KG1 (cell line): ENCODE measurements around the gene ANO1.

Experiments
- DNase-seq: peaks from one replicate; lab custom pipeline; 2025; lab: John Stamatoyannopoulos, UW

The ANO1 gene

DNA sequence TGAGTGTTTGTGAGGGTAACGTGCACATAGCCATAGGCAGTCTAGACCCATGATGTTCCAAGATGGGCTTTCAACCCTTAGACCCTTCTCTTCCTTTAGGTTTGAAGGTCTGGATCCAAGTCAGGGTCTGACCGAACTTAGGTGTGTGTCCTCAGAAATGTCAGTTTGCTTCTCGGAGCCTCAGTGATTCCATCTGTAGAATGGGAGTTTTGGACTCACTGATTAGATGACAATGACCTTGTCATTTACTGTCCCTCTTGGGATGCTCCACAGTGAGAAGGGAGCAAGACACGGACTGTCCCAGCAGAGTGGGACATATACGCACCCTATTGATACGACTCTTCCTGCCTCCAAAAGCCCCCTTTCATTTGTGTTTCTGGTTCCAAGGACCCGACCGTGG, 37.7 kb downstream of the ANO1 start:
- DNase-seq: no peak

DNA sequence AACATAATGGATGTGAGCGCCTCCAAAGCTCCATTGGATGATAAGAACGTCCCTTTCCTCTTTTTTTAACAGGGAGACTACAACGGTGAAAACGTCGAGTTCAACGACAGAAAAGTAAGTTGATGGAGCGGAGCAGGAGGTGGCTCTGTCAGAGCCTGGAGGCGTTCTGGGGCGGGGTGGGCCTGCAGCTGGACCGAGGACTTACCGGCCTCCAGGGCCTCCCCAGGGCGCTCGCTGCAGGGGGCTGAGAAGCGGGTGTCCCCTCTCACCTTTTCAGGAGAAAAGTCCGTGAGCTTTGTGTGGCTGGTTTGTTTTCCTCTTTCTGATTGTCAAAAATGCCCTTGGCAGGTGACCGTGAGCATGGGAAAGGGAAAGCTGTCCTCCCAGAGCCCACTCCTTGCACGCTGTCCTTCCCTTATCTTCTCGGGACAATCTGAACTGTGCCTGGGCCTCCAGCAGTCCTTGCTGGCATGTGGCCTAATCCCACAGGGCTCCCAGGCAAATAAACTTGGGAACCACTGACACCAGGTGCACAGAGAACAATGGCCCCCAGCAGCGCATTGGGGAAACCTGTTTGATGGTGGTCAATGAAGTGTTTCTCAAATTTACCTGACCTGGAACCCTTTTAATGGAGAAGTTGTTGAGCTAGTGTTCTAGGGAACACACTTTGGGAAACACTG, 38.4 kb downstream of the ANO1 start:
- DNase-seq: no peak

DNA sequence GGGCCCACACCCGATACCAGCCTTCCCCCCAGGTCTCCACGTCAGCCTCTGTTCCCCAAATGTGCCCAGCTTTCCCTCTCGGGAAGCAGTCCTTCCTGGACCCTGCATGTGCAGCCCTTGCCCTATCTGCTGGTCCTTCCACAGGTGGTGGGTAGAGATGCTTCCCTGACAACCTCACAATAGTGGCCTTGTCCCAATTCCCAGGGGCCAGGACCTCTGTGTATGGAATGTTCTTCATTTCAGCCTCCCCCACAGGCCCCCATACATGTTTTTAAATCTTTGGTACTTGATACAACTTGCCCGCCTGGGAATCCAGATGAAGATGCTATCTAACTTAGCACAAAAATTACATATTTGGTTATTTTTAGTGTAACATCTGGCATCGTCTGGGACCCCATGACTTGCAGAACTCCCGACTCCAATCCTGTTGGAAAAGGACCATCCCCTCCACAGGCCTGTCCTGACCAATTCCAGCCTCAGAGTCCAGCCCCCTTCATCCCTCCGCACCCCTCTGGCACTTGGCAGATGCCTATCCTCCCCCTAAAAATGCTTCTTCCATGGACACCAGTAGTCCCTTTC, 39.5 kb downstream of the ANO1 start:
- DNase-seq: no peak

DNA sequence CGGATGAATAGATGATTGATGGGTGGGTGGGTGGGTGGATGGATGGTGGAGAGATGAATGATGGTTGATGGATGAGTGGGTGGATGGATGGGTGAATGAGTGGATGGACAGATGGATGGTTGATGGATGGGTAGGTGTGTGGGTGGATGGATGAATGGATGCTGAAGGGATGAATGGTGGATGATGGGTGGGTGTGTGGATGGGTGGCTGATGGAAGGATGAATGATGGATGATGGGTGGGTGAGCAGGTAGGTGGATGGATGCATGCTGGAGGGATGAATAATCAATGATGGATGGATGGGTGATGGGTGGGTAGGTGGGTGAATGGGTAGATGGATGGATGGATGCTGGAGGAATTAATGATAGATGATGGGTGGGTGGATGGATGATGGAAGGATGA, 40.5 kb downstream of the ANO1 start:
- DNase-seq: no peak

DNA sequence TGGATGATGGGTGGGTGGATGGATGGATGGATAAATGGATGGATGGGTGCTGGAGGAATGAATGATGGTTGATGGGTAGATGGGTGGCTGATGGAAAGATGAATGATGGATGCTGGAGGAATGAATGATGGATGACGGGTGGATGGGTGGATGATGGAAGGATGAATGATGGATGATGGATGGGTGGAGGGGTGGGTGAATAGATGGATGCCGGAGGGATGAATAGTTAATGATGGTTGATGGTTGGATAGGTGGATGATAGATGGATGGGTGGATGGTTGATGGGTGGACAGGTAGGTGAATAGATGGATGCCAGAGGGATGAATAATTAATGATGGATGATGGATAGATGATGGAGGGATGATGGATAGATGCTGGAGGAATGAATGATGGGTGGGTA, 41.4 kb downstream of the ANO1 start:
- DNase-seq: no peak

DNA sequence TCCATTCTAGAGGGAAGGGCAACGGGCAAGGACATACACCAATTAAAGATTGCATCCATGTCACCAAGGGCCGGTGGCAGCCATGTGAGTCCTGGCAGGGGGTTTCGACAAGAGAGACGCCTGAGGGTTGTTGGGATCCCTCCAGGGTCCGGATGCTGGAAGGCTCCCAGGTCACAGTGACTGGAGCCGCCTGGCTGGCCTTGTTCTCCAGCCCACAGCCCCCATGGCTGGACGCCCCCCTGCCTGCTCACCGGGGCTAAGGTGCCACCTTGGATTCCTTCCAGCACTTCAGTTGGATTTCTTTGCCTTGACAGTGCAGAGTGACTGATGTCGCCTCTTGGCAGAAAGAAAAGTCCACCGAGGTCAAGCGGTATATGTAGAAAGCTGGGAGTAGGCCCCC, 42.6 kb downstream of the ANO1 start:
- DNase-seq: no peak

DNA sequence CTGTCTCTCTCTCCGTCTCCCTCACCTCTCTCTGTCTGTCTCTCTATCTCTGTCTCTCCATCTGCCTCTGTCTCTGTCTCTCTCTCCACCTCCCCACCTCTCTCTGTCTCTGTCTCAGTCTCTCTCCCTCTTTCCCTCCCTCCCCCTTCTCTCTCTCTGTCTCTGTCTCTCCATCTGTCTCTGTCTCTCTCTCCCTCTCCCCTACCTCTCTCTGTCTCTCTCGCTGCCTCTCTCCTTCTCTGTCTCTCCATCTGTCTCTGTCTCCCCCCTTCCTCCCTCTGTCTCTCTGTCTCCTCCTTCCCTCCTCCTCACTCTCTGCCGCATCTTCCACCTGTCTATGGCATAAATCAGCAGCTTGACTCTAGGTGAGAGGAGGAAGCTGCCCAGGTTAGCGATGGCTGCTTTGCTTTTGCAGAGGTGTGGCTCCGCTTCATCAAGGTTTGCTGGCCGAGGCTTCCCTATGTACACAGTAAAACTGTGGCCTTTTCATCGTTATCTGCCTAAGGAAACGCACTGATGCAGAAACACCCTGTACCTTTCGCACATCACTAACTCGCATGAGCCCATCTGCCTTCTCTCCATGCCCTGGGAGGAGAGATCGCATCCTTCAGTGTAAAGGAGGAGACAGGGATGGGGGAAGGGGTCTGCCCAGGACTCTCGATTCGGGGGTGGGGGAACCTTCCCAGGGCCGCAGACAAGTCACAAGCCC, 44.5 kb downstream of the ANO1 start:
- no peak for DNase-seq

DNA sequence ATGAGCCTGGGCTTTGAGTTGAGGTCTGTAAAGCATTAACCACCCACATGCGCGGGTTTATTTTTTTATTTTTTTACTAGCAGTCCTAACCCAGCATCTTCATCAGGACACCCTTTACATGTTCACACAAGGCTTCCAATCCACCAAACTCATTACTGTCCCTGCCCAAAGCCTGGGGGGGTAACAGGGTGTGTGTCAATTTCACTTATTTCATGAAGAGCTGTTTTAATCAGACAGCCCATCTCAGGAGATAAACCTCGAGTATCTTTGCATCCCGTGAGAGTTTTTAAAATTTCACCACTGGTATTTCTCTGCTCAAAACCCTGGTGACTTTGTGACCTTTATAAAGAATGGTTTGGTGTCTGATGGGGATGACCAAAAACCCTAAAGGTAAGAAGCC, 45.6 kb downstream of the ANO1 start:
- DNase-seq: no peak

DNA sequence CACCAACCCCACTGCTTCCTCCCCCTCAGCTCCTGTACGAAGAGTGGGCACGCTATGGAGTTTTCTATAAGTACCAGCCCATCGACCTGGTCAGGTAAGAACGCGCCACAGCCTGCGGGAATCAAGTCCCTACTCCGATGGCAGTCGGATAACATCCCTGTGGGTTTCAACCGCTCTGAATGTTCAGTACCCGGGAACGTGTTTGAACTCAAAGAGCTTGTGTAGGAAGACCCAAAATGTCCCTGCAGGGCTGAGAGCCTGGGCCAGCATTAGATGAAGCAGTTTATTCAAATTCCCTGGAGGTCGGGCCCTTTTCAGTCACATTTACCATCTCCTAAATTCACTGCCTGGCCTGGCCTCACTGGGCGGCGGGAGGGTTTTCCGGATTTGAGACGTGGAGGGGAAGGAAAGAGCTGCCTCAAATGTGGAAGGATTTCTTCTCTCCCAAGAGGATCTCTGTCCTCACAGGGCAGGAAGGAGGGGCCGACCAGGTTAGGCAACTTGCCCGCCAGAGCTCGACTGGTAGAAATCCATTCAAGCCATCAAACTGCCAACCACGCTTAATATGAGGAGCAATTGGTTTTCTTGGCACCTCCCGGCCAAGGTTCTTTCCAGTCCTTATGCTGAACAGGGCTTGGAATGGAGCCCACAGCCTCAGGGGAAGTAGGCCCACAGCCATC, 46.3 kb downstream of the ANO1 start:
- DNase-seq: no peak

DNA sequence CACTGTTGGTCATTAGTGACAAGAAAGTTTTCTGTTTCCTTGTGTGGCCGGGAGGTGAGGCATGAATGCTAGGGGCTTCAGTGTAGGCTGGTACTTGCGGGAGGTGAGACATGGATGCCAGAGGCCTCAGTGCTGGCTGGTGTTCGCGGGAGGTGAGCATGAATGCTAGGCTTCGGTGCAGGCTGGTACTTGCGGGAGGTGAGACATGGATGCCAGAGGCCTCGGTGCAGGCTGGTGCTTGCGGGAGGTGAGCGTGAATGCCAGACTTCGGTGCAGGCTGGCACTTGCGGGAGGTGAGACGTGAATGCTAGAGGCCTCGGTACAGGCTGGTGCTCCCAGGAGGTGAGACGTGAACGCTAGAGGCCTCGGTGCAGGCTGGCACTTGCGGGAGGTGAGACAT, 48.4 kb downstream of the ANO1 start:
- DNase-seq: no peak

DNA sequence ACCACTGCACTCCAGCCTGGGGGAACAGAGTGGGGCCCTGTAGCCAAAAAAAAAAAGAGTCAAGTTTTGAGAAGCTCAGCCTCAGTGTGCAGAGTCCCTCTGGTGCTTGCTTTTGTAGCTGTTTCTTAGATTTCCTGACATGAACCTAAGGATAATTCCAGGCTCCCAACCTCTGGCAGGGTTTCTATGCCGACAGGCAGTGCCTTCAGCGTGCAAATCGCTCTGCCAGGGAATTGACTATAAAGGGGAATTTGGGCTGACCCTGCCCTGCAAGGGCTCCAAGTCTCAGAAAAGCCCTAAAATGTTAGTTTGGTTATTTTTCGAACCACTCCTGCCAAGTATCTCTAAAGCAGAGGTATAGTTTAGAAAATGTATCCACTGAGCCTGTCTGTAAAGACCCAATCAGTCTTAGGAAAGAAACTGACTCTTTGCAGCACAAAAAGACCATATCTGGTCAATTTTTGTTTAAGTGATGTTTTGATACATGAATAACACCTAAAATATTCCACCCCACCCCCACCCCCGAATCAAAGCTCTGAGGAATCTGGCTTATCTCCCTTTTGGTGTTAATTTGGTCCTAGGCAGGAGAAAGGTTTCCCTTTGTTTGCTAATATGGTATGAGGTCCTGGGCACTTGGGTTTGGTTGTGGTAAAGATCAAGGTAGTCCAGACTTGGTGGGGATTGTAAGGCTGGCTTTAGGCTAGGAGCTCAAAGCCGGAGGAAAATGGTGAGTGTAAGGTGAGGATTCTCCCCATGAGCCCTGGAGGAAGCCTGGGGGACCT, 49.7 kb downstream of the ANO1 start:
- no peak for DNase-seq

DNA sequence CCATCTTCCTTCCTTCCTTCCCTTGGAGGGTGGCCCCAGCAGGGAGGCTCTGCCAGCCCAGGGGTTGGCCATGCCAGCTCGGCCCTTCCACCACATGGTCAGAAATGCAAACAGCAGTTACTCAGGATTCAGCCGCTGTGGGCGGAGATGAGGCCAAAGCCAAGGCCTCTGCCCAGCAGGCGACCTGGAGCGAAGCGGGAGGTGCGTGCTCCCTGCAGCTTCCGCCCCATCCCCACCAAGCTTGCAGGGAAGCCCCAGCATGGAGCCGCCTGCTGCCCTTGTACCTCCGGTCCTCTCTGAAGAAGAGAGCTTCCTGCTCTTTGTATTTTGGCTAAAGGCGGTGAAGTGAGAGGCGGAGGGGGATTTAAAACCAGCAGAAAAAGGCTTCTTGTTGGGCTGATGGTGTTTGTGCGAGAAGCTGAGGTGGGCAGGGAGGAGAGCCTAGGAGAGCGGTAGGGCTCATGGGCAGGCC, 50.4 kb downstream of the ANO1 start:
- no peak for DNase-seq

DNA sequence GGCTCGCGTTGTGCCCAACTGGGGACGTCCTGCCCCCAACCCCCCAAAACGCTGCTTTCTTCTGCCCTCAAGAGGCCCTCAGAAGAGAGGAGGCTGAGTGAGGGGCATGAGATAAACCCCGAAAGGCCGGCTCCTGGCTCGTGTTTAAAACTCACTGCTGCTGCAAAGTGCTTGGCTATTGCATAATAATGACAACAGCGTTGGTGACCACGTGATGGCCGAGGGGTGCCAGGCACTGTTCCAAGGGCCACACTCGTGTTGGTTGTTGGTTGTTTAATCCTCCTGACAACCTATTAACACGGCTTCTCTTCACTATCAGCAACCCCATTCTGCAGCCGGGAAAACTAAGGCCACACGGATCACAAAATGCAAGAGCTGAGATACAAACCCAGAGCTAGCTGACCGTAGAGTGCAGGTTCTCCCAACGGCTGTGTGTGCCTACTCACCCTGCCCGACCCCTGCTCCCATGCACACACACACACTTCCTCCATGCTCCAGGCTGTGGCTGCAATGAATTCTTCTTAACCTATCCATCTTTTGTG, 51.0 kb downstream of the ANO1 start:
- DNase-seq: no peak

DNA sequence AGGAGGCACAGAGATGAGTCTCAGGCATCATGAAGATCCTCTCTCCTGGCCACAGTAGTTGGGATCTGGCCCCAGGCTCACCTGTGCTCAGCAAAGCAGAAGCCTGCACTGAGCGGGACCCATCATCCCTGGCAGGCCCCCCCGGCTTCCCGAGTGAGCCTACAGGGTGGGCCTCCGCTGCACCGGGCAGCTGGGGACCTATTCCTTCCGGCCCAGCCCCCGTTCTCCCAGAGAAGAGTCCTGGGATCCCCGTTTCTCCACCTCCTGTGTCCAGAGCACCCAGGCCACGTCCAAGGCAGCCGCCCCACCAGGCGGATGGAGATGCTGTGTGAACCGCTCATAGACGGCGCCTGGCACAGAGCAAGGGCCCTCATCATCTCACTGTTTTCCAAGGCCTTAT, 52.5 kb downstream of the ANO1 start:
- no peak for DNase-seq

DNA sequence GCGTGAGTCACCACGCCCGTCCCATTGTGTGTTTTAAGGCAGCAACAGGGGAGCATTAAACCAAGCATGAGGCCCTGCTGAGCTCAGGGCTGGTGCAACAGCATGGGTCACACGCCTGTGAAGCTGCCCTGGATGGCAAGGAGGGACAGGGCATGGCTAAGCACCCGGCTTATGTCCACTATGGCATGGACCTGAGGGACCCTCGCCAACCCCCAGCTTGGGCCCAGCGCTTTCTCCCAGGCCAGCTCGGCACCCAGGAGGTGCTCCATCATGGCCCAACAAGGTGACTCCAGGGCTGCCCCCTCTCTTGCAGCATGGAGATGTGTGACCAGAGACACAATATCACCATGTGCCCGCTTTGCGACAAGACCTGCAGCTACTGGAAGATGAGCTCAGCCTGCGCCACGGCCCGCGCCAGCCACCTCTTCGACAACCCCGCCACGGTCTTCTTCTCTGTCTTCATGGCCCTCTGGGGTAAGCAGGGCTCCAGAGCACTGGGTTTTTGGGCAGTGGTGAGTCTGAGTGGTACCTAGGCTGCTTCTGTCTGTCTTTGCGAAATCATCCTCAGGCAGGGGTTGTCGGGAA, 53.6 kb downstream of the ANO1 start:
- no peak for DNase-seq

DNA sequence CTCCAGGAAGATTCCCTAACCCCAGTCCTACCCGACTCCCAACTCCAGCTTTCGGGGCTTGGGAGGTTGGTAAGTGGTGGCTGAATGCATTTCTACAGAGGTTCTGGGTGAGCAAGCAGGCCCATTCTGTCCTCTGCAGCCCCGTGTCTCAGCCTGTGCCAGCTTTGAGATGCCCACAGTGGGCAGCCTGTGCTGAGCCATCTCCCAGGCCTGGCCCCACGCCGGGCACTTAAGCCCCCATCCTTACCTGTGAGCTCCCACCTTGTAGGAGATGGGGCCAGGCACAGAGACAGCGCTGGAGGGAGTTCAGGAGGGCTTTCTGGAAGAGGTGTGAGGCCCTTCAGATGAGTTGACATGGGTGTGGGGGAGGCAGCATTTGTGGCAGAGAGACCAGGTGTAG, 54.5 kb downstream of the ANO1 start:
- DNase-seq: no peak

DNA sequence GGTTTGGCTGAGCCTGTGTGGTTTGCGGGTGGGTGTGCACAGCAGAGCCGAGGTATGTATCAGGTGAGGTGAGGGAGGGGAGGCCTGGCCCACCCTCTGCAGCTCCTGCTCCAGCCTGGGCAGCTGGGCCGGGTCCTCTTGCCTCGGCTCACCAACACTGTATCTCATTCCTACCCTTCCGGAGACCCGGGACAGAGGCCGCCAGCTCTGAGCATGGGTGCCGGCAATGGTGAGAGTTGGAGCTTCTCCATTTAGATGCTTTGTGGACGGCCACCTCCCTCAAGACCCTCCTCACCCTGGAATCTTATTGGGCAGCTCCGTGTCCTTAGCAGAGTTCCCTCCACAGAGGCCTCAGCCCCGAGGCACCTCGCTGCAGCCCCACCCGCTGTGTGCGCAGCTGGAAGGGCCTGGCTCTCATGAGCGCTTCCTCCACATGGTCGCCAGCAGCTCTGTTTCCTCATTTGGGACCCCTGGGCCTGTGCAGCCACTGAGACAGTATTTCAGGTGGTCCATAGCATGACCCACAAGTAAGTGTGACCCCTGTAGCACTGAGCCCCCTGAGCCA, 55.7 kb downstream of the ANO1 start:
- no peak for DNase-seq

DNA sequence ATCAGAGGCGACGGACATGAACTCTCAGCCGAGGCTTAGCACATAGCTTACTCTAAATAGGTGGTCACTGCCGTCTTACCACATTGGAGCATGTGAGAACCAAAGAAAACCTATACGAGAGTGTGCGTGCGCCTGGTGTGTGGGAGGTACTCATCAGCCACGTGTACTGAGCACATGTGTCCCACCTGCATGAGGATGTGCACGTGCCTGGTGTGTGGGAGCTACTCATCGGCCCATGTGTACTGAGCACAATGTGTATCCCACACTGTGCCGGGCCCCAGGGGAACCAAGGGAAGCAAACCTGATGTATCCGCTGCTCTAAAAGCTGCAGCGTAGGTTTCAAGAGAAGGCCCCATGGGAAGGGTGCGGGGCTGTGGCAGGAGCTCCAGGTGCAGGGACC, 56.4 kb downstream of the ANO1 start:
- no peak for DNase-seq

DNA sequence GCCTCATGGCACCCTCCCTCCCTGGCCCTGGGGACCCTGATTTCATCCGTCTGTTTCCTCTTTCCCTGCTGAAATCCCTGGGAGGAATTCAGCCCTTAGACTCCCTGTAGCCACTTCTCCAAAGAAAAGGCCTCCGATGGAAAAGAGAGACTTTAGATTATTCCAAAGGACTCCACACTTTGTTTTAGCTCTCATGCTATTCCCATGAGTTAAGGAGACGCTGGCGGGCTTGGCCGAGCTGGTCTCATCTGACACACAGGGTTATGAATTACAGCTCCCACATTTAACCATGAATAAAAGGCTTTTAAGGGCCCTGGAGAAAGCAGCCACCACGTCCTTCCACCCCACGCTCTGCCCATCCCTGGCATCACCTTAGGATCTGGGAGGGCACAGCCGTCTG, 57.0 kb downstream of the ANO1 start:
- no peak for DNase-seq

DNA sequence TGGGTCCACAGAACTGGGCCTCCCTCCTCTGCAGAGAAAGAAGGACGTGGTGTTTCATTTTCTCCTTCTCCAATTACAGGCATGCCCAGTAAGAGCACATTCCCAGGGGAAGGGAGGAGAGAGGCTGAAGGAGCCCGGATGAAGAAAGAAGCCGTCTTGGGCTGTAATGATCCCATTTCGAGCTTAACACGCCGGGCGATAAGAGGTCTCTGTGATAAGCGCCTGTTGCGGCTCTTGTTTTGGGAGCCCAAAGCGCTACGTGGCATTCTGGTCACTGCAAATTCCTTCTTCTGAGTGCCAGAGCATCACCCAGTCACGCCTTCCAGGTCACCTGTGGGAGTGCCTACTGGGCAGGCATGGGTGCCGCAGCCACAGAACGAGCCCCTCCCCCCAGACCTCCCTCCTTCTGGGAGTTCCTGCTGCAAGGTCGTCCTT, 57.5 kb downstream of the ANO1 start:
- no peak for DNase-seq

DNA sequence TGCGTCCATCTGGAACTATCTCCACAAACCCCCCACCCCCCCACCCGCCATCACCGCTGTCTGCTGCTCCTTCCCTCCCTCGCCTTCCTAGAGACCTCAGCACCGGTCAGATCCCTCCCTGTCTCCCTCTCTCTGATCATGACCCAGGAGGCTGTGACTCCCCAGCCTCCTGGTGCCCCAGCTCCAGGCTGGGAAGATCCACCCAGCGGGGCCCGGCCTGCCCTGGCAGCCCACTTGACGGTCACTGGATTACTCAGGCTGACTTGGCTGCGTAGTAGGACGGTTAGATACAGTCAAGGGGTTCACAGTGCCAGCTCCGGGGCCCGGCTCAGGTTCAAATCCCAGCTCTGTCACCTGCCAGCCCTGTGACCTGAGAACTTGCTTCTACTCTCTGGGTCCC, 59.3 kb downstream of the ANO1 start:
- no peak for DNase-seq
